ENCODE results near the gene OSBPL8.
A peak's percentile ranks its signal among the peaks of the same experiment; 100 is the strongest.

Gene OSBPL8, protein sequence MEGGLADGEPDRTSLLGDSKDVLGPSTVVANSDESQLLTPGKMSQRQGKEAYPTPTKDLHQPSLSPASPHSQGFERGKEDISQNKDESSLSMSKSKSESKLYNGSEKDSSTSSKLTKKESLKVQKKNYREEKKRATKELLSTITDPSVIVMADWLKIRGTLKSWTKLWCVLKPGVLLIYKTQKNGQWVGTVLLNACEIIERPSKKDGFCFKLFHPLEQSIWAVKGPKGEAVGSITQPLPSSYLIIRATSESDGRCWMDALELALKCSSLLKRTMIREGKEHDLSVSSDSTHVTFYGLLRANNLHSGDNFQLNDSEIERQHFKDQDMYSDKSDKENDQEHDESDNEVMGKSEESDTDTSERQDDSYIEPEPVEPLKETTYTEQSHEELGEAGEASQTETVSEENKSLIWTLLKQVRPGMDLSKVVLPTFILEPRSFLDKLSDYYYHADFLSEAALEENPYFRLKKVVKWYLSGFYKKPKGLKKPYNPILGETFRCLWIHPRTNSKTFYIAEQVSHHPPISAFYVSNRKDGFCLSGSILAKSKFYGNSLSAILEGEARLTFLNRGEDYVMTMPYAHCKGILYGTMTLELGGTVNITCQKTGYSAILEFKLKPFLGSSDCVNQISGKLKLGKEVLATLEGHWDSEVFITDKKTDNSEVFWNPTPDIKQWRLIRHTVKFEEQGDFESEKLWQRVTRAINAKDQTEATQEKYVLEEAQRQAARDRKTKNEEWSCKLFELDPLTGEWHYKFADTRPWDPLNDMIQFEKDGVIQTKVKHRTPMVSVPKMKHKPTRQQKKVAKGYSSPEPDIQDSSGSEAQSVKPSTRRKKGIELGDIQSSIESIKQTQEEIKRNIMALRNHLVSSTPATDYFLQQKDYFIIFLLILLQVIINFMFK
- total RNA-seq = 201 to 641 (median 425) reads per million in 17 experiments

DNA sequence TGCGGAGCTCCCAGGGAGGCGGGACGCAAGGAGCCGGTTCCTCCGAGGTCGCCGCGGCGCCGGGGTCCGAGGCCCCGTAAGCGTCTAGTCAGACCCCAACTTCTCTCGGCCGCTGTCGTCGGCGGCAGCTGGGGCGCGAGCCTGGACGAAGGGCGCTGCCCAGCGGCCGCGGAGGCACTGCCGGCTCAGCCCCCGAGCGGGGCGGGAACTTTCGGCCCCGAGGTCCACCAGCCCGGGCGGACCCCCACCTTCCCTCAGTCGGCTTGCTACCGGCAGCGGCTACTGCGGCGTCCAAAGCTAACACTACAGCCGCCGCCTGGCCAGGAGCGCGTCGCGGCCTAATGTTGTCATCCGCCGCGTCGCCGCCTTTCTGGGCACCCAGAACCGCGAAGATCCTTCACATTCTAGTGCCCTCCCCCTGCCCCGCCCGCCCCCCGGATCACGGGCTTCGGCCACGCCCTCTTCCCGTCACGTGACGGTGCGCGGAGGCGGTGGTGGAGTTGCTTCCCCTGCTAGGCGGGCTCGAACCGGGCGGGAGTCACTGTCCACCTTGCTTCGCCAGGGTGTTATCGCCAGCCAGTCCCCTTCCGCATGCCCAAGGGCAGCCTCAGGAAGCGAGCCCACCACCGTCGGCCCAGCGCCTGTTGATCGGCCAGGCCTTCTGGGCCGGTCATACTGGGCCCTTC is at the start of gene OSBPL8:
OSBPL8 (minus strand) TSS at position 372 of the 686 bp plus-strand sequence. CDS start 72,220 bp downstream, outside the sequence.
- DNase-seq = peak; percentile 96 to 99 (median 98)

DNA sequence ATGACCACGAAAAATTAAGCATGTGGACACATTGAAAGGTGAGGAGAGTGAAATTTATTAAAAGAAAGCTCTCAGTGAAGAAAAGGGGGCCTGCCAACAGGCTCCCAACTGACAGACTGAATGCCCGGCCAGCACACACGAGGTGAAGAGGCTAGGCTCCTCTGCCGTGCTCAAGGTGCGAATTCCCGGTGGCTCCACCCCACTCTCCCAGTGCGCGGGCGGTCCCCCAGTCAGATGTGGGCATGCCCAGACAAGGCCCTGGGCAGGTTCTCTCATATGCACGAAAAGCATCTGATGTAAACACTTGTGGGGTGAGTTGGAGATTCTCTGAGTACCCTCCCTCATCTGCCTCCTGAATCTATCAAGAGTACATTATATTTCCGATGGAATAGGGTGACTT is 48.5 kb upstream of the OSBPL8 start:
- DNase-seq = no peak

DNA sequence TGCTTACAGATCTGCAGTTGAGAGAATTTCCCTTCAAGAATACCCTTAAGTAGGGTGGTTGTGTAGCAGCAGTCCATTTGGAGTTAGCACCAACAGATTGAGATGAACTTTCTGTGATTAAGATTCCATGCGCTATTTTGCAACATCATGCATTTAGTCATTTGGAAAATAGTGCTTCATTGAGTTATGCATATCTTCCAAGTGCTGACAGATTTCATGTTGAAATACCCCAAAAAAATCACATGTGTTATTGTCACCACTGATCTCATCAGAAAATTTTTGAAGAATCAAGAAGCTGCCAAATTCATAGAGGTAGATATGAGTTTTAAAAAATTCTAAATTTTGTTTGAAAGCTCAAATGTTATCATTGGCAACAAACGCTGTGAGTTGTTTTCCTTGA is 35.5 kb upstream of the OSBPL8 start:
- DNase-seq = peak in 3 of 4 experiments; percentile 37 to 60 (median 57)

DNA sequence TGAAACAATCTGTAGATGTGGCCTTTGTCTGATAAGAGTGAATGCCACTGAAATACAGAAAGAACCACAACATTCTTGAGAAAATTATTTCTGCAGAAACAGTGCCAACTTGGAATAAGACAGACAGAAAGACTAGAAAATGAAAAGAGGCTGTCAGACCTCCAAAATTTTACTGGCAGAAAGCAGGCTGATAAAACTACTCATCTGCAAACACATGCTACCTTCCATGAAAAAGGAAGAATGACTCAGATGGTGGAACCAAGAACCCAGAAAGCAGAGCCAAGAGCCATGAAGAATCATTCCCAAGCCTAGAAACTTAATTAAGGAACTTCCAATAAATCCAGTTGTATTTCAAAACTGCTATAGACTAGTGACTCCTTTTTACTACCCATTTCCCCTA is 31.9 kb upstream of the OSBPL8 start:
- peak in 2 of 4 experiments; percentile 44 to 54 for DNase-seq

DNA sequence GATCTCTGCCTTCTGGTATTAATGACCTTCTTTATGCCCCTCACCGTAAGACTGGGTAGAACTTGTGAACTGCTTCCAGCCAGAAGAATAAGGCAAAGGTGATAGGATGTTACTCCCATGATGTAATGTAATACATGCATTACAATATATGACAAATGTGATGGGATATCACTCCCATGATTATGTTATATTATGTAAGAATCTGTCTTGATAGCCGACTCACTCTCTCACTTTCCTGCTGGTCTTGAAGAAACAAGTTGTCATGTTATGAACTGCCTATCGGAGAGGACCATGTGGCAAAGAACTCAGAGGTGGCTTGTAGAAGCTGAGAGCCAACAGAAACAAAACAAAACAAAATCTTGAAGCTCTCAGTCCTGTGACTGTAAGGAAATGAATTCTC is 30.6 kb upstream of the OSBPL8 start:
- peak in 2 of 4 experiments; percentile 28 to 38 for DNase-seq

DNA sequence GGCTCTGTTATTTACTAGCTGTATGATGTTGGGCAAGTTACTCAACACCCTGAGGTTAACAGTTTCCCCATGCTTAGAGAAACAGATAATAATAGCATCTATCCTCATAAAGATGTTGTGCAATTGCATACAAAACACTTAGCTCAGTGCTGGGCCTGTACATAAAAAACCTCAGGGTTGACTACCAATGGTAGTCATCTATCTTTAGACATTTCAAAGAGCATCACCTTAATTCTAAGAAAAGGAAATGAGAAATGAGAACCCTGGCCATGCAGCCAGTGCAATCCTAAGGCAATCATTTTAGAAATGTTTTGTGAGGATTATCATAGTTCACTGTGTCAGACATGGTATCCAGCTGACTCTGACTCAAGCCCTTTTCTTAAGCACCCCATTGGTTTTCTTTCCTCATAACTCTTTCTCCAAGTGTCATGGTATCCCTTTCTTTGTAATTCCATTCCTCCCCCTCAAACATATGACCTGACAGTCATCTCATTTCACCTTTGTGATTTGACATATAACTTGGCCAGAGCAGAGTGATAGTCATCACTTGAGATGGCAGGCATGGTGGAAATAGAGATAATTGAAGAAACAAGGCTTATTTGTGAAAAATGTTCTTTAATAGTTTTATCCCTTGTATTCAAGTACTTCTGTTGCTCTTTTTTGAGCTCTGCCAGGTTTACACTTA is 29.5 kb upstream of the OSBPL8 start:
- DNase-seq = peak; percentile 73 to 96 (median 84)

DNA sequence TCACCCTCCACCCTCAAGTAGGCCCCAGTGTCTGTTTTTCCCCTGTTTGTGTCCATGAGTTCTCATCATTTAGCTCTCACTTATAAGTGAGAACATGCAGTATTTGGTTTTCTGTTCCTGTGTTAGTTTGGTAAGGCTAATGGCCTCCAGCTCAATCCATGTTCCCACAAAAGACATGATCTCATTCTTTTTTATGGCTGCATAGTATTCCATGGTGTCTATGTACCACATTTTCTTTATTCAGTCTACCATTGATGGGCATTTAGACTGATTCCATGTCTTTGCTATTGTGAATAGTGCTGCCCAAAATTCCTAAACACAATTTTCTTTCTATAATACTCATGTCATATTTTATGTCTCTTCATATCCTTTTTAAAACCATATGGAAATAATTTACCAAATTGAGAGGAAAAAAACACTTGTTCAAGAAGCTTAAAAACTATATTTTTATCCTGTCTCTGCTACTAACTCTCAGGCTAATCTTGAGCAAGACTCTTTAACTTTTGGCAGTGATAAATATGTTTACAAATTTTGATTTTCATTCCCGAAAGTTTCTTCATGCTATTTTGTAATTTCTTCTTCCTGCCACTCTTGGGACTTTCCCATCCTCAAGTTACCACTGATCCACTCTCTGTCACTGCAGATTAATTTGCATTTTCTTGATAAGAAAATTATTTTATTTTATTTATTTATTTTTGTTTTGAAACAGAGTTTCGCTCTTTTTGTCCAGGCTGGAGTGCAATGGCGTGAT is 28.0 kb upstream of the OSBPL8 start:
- peak in 2 of 4 experiments; percentile 50 to 60 for DNase-seq

DNA sequence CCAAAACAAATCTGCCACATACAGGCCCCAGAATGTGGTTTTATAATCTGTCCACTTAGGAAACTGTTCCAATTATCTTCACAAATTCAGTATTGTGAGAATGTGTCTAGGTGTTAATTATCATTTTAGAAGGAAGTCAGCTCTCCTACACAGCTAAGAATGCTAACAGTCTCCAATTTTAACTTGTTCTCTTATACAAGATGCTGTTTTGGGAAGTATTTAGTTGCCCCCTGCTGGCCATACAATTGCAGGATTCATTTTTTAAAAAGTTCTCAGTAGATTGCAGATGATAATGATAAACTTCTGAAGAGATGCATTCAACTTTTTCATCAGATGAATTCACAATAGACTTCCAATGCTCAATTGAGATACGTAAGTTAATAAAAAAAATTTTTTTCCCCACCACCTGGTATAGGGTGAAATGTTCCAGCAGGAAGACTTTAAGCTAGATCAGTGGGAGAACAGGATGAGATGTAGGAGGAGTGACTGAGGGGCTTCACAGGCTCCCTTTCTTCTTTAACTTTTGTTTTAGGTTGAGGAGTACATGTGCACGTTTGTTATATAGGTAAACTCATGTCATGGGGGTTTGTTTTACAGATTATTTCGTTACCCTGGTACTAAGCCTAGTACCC is 27.3 kb upstream of the OSBPL8 start:
- DNase-seq = peak; percentile 64 to 86 (median 72)

DNA sequence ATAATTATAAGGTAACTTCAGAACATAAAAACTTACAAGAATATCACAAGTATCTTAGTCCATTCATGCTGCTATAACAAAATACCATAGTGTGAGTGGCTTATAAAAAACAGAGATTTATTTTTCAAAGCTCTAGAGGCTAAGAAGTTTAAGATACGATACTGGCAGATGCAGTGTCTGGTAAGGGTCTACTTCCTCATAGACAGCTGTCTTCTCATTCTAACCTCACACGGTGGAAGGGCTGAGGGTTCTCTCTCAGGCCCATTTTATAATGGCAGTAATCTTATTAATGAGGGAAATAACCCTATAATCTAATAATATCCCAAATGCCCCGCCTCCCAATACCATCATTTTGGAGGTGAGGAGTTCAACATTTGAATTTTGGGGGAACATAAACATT is 23.7 kb upstream of the OSBPL8 start:
- DNase-seq = peak in 1 of 4 experiments; percentile 25

DNA sequence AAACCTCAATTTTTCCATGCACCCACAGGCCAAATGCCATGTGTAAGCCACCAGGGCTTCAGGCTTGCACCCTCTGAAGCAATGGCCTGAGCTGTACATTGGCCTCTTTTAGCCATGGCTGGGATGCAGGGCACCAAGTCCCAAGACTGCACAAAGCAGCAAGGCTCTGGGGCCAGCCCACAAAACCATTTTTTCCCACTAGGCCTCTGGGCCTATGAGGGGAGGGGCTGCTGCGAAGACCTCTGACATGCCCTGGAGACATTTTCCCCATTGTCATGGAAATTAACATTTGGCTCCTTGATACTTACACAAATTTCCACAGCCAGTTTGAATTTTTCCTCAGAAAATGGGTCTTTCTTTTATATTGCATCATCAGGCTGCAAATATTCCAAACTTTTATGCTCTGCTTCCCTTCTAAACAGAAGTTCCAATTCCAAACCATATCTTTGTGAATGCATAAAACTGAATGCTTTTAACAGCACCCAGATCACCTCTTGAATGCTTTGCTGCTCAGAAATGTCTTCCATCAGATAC is 14.3 kb upstream of the OSBPL8 start:
- no peak for DNase-seq

DNA sequence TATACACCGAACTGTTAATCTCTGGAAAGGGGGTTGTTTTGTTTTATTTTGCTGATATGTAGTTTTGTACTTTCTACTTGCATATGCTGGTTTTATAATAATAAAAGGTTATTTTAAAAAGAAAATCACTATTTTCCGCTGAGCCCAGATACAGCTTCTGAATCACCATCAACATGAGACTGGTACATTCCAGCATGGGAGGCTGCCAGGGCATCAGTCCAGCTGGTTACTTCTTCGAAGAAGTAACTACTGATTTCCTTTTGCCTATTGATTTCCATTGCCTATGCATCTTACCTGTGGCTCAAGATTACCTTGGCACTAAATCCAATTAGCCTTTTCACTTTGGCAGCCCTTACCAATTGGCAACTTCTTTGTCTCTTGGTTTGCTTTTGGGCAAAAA is 11.7 kb upstream of the OSBPL8 start:
- no peak for DNase-seq

DNA sequence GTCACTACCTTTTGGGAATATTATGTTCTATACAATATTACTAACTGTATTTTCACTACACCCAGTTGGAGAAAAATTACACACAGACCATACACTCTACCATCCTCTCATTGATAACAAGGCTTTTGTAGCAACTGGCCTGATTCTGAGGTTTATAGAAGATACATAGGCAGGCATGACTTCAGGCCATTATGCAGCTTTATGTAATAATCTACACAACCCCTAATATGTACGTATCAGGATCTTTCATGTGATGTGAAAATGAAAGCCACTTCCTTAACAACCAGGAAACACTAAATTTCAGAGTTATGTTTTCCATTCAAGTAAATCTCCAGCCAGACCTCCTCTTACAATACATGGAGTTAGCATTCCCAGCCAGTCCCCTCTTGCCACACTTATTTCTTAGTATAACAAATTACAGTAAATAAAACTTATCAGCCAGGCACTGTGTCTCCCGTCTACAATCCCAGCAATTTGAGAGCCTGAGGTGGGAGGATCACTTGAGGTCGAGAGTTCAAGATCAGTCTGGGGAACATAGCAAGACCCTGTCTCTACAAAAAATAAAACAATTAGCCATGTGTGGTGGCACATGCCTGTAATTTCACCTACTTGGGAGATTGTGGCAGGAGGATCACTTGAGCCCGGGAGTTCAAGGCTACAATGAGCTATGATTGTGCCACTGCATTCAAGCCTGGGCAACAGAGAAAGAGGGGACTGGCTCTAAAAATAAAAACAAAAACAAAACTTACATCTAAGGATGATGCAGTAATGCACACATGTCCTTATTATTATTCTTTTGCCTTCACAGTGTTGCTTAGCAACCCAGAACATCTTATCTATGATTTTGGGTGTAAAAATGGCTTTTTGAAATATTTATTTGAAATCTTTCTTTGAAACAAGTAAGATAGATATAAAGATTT is 10.4 kb upstream of the OSBPL8 start:
- peak in 3 of 4 experiments; percentile 19 to 66 (median 53) for DNase-seq

DNA sequence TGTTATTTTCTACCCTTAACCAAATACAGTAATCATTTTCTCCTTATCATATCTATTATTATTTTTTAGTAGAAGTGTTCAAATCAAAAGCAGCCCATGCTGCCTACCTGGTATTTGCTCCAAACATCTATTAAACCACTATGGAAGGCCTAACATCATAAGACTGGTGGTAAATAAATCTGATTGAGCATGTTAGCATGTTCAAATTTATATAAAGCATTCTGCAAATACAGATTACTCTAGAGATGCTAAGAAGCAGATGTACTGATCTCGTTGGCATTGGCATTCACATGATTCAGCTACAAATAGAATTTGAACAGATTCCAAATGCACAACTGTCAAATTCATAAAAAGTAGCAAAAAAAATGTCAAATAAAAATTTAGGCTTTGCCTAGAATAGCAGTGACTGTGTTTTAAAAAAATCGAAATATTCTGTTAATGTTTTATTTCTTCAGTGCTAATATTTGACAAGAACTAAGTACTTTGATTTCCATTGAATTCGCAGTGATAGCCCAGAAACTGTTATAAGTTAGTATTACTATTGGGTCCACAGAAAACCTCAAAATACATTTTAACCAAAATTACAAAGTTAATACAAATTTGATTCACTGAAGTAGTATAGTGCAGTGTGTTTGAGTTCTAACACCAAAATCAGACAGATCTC is 9.4 kb upstream of the OSBPL8 start:
- DNase-seq = no peak

DNA sequence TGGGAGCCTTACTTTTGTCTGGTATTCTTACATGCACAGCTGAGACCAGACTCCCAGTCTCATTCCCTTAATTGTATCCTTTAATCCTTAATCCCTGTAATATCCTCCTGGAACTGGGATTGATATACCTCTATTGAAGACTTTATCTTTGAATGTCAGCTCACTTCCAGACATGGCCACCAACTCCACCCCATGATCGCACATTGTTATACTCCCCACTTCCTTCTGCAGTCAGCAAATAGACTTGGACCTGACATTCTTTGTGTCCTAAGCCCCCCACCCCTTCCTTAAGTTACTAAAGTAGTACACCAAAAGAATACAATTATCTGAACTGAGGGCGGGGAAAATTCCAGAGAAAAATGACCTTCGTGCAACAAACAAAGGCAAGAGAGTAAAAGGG is 8.6 kb upstream of the OSBPL8 start:
- DNase-seq = no peak

DNA sequence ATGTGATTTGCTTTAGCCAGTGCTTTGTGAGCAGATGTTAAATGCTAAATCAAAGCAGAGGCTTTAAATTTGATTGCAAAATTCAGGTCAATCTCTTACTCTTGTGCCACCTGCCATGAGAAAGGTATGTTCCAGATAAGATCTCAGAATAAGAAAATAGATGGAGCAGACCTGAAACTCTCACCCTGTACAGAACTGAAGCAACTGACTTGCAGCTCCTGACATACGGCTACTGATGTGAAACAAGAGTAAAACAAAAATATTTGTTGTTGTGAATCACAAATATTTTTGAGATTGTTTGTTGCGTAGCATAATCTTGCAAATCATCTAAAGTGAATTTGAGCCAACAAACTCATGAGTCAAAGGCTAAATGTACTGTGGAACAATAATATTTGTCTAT is 3.5 kb upstream of the OSBPL8 start:
- no peak for DNase-seq

DNA sequence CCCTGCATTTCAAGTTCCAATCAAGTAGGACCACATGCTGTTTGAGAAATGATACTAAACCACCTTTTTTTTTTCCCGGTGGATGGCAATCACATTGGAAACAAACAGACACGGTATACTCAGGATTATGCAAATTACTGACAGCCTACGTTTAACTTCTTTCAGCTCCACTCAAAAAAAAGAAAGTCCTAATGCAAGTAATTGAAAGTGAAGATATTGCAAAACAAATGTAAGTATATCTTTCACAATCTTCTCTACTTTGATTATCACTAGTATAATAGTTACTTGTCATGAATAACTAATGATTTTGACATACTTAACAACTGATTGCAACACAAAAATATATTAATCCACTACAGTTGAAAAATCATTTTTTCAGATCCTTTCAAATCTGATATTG is 2.6 kb upstream of the OSBPL8 start:
- peak in 1 of 4 experiments; percentile 15 for DNase-seq

DNA sequence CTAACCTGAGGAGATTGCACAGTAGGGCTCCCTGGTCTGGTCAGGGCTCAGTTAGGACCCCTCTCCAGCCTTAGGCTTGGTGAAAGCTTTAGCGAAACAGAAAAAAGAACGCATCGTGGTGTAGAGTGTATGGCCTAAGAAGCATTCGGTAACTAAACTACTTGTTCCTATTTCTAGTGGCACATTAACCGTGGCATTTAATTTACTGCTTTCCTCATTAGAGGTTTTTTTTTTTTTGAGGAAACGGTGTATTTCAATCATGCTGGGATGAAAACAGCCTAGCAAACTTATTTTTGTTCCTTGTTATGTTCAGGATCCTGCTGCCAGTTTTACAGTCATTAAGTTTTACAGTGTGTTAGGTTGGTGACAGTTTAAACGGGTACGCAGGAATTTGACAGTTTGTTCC is 518 bp upstream of the OSBPL8 start:
- peak in 2 of 4 experiments; percentile 68 to 70 for DNase-seq

DNA sequence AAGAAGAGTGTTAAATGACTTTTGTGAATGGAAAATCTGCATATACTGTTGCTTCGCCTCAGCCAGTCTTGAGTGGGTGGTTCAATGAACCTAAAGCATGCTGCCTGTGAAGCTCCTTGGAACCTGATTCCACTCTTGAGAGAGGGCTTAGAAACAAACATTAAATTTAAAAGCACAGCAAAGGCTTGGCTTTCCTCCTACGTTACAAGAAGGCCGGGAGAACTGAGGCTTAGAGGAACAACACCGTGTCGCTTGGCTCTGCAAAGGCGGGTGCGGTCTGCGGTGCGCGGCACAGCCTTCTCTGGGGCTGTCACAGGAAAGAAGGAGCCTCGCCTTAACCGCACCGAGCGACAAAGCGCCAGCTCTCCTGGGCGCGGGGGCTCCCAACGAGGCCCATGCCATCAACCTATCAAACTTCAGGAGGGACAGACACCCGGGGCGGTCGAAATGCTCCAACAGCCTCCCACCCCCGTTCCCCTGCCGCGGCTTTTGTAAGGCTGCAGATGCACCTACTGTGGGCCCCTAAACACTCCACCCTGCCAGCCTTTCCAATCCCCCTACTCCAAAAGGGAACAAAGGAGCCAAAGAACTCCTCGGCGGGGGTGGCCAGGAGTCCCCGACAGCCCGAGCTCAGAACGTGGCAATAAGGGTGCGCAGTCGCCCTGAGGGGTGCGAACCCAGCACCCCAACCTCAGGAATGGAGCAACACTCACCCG is 729 bp downstream of the OSBPL8 start:
- peak; percentile 59 to 79 (median 72) for DNase-seq
